Epithelial cell of esophagus (primary cell): ENCODE results near the gene WDFY2.

Experiments used
- DNase-seq: peaks from one replicate; pipeline ENCODE4 v3.0.0; 2010; ENCODE audit warnings: low read depth
- H3K4me3 ChIP-seq: 2 replicates; pipeline ENCODE4 v1.5.1; 2011; ENCODE audit warnings: mild to moderate bottlenecking, low read length, control low read depth
- CTCF ChIP-seq: IDR thresholded peaks from 2 replicates; pipeline ENCODE4 v1.5.1; 2011; ENCODE audit warnings: low read depth, mild to moderate bottlenecking, low read length, control low read depth, inconsistent platforms; ENCODE audit not compliant: insufficient read depth; ENCODE audit errors: missing control alignments

WDFY2 gene

GRCh38 chr13:51675877-51676276, 91.6 kb downstream of the WDFY2 start:
- H3K4me3 ChIP-seq: no peak overlapping the region
- peak; percentile 3 for TF ChIP-seq CTCF
- no peak for DNase-seq

GRCh38 chr13:51676739-51677138, 92.5 kb downstream of the WDFY2 start:
- no peak overlapping the region for H3K4me3 ChIP-seq
- no peak for TF ChIP-seq CTCF
- no peak for DNase-seq

GRCh38 chr13:51678420-51678819, 94.2 kb downstream of the WDFY2 start:
- no peak for DNase-seq
- no peak for TF ChIP-seq CTCF

GRCh38 chr13:51679616-51680015, 95.4 kb downstream of the WDFY2 start:
- no peak for TF ChIP-seq CTCF
- no peak for DNase-seq
- H3K4me3 ChIP-seq: no peak overlapping the region

More at GRCh38 chr13:51678420-51678819, 94.2 kb downstream of the WDFY2 start:
- H3K4me3 ChIP-seq: no peak overlapping the region

- no peak for TF ChIP-seq CTCF
- peak; percentile 89 for DNase-seq
- no peak overlapping the region for H3K4me3 ChIP-seq
These were observed 96.9 kb downstream of the WDFY2 start for GRCh38 chr13:51681037-51681678.

GRCh38 chr13:51682686-51683085, 98.4 kb downstream of the WDFY2 start:
- H3K4me3 ChIP-seq: no peak overlapping the region
- DNase-seq: no peak
- TF ChIP-seq CTCF: no peak

- no peak for TF ChIP-seq CTCF
- DNase-seq: no peak
- no peak overlapping the region for H3K4me3 ChIP-seq
These were observed 99.3 kb downstream of the WDFY2 start for GRCh38 chr13:51683597-51683996.
